HG02759 (cell line): ENCODE data around the gene CDH2.

Experiments used
- ATAC-seq: cut with Tn5 transposase; IDR thresholded peaks from one replicate; pipeline ENCODE4 v1.9.1; 2021; ENCODE audit warnings: mild to moderate bottlenecking, moderate library complexity; ENCODE audit not compliant: unreplicated experiment

The CDH2 gene

GRCh38 chr18:28171837-28172236 lies 5.1 kb downstream of the CDH2 start:
- no peak for ATAC-seq

- no peak for ATAC-seq
Measured at GRCh38 chr18:28168725-28169124, 8.2 kb downstream of the CDH2 start.

GRCh38 chr18:28167835-28168349 lies 9.0 kb downstream of the CDH2 start:
- ATAC-seq: no peak

DNA sequence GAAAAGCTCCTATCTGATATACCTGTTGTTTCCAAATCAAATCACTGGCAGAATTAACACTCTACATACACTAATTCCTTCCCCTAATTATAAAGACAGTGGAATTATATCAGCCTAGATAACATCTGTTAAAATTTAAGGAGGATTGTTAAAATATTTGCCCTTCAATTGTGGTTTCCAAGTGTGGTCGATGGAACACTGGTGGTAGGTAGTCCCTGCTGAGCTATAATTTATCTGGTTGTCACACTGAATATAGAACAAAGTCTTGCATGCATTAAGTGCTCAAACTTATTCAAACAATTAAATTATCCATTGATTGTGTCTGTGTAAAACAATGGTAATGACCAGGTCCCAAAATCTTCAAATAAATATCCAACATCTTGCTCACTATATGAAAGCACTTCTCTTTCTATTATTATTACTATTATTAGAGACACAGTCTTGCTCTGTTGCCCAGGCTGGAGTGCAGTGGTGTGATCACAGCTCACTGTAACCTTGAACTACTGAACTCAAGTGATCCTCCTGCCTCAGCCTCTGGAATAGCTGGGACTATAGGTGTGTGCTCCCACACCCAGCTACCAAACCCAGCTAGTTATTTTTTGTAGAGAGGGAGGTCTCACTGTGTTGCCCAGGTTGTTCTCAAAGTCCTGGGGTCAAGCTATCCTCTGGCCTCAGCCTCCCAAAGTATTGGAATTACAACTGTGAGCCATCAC lies 12.0 kb downstream of the CDH2 start:
- ATAC-seq: no peak

- ATAC-seq: no peak
Measured at GRCh38 chr18:28163201-28163775, 13.6 kb downstream of the CDH2 start.

GRCh38 chr18:28161608-28162599 lies 15.0 kb downstream of the CDH2 start:
- ATAC-seq: no peak

GRCh38 chr18:28159055-28159454 lies 17.9 kb downstream of the CDH2 start:
- no peak for ATAC-seq

GRCh38 chr18:28158083-28158581 lies 18.8 kb downstream of the CDH2 start:
- ATAC-seq: no peak

DNA sequence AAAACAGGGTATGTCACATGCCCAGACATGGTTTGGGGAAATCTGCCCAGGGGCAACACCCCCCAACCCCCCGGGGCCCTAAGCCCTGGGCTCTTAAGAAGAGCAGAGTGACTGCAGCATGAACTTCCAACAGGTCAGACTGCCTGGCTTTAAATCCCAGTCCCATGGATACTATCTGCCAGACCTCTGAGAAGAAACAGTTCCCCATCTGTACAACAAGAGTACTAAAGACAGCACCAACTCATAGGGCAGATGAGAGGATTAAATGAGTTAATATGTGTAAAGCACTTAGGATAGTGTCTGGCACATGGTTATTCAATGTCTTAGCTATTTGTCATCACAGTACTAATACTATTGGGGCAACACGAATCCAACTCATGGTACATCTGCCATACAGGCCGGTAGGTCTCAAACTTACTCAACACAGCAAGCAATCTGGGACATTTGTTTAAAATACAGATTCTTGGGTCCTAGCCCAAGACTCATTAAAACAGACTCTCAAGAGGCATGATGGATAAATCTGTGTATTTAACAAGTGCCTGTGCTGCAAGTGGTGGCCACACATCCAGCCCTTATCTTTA lies 23.4 kb downstream of the CDH2 start:
- no peak for ATAC-seq

- no peak for ATAC-seq
Measured at GRCh38 chr18:28152754-28153153, 24.2 kb downstream of the CDH2 start.

DNA sequence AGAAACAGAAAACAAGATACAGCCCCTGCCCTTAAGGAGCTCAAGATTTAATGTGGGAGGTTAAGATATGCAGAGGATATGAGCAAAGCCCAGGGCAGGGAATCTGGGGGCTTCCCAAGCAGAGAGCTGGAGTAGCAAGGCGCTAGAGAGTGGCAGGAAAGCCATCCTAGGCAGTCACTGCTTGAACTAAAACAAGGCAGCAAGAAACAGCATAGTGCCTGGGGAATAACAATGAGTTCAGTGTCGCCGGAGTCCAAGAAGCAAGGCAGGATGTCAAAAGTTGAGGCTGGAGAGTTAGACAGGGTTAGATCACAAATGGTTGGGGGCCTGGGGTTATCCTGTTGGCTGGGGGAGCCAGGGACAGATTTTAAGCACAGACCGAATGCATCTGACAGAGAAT lies 24.6 kb downstream of the CDH2 start:
- ATAC-seq: no peak

- ATAC-seq: no peak
Measured at GRCh38 chr18:28151434-28151833, 25.5 kb downstream of the CDH2 start.

DNA sequence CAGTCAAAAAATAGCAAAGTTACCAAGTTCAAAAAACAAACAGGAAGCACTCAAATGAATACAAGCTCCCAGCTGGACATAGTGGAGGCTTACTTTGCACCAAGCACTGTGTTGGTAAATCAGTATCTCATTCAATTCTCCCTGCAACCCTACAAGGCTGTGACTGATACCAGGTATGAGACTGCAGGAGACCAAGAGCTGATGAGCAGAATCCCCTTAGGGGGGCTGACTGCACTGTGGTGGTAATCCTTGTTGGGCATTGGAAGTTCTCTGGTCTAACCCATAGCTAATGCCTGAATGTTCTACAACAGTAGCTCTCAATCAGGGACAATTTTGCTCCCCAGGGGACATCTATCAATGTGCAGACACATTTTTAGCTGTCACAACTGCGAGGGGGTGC lies 26.0 kb downstream of the CDH2 start:
- ATAC-seq: no peak

GRCh38 chr18:28149810-28150420 lies 27.0 kb downstream of the CDH2 start:
- ATAC-seq: no peak

GRCh38 chr18:28147674-28148171 lies 29.2 kb downstream of the CDH2 start:
- no peak for ATAC-seq

DNA sequence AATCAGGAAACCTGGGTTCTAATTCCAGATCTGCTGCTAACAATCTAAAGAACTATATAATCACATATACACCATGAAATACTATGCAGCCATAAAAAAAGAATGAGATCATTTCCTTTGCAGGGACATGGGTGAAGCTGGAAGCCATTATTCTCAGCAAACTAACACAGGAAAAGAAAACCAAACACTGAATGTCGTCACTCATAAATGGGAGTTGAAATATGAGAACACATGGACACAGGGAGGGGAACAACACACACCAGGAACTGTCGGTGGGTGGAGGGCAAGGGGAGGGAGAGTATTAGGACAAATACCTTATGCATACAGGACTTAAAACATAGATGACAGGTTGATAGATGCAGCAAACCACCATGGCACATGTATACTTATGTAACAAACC lies 33.2 kb downstream of the CDH2 start:
- ATAC-seq: no peak

DNA sequence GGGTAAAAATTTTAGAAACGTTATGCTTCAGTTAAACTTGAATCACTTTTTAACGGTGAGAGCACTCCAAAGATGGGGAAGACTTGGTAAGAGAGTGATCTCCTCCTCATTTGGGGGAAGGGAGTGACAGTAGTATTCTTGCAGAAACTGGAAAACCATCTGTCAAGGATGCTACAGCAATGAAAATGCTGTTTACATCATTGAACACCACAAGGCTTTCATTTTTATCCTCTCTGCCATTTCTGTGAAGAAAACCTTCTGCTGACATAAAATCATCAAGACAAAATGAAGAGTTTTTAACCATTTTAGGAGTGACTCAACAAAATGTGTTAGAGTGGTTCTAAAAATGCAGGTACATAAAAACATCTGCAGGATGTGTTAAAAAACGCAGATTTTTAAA lies 38.1 kb downstream of the CDH2 start:
- no peak for ATAC-seq

DNA sequence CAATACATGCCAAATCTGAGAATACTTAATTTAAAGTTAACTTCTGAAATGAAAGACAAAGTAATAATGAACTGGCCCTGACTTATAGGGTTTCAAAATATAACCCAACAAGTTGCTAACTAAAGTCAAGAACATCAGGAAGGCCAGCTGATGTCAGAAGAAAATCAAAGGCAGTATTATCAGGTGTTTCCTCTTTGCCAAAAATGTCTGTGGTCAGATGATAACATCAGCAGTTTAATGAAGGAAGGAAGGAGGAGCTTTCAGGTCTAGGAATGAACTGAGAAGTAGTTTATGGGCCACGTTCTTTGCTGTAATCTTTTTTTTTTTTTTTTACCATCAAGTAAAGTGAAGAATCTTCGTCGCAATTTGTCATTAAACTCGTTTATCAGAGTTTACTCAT lies 40.9 kb downstream of the CDH2 start:
- no peak for ATAC-seq

- ATAC-seq: no peak
Measured at GRCh38 chr18:28134774-28135173, 42.2 kb downstream of the CDH2 start.

DNA sequence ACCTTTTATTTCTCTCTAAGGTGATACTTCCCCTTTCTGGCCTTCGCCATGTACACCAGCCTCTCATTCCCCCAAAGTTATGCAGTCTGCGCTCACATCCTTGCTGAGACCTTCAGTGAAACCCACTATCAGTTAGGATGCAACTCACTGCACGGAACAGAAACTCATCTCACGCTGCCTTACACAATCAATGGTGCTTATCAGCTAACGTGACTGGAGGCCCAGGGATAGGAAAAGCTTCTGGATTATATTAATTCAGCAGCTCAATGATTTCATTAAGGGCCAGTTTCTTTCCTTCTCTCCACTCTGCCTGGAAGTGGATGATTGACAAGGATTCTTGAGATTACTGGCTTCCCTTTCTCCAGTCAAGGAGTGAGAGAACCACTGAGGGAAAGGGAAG lies 44.8 kb downstream of the CDH2 start:
- no peak for ATAC-seq
